GOT3 (cell line): Measurements from ENCODE around the gene FRZB.
"Not testable (repeated sequence)": the region's sequence is repeated elsewhere in the genome, so short reads cannot be mapped to it uniquely, and the experiment has no call there.

Source experiments
- DNase-seq: peaks from one replicate; lab custom pipeline; 2025; ENCODE audit warnings: mixed read lengths; lab: John Stamatoyannopoulos, UW

Gene FRZB

GRCh38 chr2:182890305-182890704, 23.9 kb upstream of the FRZB start:
- DNase-seq: no peak

GRCh38 chr2:182887753-182888415, 21.4 kb upstream of the FRZB start:
- no peak for DNase-seq

DNA sequence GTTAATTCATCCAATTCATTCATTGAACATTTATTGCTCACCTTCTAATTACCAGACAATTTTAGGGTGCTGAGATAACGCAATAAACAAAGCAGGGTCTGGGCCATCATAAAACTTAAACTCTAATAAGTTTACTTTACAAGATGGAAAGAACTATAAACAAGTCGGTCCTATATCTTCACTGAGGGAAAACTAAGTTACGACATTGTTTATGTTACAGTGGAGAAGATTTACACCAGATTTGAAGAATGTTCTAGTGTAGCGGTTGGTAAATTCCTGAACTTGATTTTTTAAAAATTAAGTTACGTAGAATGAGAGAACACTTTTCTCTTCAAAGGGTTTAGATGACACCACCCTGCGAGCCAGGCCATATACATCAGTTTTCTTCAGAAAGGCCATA, 20.7 kb upstream of the FRZB start:
- DNase-seq: no peak

DNA sequence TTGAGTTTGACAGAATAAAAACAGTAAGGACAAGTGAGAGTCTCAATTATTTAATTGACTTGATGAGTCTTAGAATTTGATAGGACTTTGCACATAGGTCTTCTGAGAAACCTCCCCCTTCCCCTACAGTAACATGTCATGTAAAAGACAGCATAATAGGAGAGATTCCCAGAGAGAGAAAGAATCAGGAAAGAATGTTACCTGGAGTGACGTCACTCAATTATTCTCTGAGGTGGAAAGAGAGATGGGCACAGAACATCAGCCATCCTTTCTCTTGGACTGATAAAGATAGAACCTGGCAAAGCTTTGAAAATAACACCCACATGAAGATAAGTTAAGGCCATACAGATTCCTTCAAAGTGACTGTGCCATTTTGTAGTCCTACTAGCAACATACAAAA, 19.3 kb upstream of the FRZB start:
- no peak for DNase-seq

- DNase-seq: no peak
These were observed 17.0 kb upstream of the FRZB start for GRCh38 chr2:182883451-182883850.

DNA sequence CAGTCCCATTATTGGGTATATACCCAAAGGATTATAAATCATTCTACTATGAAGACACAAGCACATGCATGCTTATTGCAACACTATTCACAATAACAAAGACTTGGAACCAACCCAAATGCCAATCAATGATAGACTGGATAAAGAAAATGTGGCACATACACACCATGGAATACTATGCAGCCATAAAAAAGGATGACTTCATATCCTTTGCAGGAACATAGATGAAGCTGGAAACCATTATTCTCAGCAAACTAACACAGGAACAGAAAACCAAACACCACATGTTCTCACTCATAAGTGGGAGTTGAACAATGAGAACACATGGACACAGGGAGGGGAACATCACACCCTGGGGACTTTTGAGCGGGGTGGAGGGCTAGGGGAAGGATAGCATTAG, 13.7 kb upstream of the FRZB start:
- DNase-seq: not testable (repeated sequence)

DNA sequence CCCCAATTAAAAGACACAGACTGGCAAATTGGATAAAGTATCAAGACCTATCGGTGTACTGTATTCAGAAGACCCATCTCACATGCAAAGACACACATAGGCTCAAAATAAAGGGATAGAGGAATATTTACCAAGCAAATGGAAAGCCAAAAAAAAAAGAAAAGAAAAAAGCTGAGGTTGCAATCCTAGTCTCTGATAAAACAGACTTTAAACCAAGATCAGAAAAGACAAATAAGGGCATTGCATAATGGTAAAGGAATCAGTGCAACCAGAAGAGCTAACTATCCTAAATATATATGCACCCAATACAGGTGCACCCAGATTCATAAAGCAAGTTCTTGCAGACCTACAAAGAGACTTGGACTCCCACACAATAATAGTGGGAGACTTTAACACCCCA, 10.2 kb upstream of the FRZB start:
- not testable (repeated sequence) for DNase-seq

DNA sequence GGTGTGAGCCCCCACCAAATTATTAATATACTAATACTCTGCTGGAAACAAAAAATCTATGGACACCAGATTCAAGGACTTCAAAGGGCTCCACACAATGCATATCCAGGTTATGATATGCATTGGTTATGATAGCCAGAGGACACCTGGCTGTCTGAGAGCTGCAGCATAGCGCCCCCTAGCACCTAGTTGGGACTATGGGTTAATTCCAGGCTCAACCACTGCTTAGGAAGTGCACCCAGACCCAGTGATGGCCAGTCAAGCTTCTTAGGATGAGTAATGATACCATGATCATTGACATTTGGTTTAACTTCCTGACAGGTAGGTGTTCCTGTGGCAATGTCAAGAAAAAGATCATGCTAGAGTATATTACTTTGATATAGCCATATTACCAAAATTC, 3.8 kb upstream of the FRZB start:
- DNase-seq: no peak

DNA sequence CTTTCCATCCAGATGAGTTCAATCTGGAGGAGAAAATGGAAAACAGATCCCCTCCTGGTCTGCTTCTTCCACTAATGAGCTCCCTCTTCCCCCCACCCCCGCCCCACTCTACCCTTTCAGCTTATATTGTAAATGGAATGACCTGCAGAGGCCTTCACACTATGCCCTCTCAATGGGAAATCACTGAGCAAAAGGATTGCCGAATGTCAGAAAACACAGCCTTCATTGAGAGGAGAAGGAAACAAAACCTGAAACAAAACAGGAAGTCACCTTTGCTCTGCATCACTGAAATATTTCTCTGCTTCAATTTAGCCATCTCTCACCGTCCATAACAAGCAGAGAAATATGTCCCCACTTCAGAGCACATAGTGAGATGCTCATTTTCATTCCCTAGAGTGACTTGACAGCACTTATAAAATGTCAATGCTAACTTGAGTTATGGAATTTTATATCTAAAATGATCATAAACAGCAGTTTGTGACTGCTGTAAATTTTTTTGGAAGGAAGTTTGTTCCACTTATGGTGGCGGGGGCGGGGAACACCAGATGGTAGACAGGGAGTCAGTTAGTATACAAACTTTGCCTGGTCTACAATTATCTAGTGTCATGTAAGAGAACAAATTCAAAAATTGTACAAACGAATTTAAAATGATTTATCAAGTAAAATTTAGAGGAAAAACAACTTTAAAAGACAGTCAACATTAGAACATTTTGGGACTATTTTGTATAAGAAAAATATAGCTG, 1.8 kb upstream of the FRZB start:
- DNase-seq: no peak

DNA sequence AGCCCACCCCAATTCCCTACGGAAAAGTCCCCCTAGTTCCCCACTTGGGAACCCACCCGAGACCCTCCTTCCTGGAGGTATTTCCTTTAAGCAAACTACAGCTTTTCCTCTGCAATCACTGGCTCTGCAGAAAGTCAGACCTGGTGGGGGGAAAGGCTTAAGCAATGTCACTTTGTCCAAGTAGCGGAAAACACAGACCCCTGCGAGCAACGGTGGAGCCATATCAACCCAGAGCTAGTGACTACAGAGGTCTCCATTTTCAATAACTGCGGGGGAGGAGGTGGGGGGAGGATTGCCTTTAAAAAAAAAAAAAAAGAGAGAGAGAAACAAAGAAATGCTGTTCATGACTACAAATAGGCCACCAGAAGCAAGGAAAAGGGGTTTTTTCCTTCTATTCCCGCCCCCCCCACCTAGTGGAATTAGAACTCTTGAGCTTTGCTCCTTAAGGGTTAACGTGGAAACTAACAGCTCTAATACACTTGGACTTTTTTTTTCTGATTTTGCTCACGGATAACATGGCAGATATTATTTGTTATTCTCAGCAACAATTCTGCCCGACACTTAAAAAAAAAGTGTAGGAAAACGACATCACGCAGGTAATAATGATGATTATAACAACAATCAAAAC, 1.1 kb upstream of the FRZB start:
- DNase-seq: no peak

DNA sequence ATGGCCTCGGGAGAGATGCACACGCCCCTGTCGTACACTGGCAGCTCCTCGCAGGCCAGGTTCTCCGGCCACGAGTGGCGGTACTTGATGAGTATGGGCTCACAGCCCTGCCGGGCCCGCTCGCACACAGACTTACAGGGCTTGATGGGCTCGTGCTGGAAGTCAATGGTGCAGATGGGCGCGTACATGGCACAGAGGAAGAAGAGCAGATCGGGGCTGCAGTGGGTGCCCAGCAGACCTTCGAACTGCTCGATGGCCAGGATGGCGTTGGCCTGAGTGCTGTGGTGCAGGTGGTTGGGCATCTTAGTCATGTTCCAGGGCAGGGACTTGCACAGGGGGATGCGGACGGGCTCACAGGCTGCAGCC, 359 bp downstream of the FRZB start:
- DNase-seq: no peak

DNA sequence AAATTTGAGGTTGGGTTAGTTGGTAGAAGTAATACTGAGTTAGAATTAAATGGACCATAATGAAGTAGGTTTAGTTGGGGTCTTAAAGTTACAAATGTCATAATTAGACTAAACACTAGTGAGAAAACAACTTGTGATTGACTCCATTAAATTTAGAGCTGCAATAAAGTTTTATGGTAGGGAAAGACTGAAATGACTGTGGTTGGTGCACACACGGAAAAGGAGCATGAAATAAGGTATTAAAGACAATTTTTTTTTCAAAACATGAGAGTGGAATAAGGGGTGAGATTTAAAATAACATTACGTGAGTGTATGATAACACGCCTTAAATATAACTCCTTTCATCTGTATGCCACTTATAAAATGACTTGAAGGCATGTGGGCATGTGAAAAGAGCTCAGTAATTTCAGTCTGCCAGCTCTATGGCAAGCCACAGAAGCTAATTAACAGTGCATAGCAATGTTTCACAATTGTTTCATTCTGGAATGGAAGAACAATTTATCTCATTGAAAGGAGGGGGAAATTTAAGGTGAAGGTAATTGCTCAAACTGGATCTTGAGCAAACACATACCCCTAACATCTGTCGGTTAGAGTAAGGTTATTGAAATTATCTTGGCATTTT, 1.4 kb downstream of the FRZB start:
- no peak for DNase-seq

GRCh38 chr2:182863642-182864041, 2.8 kb downstream of the FRZB start:
- no peak for DNase-seq

- DNase-seq: no peak
These were observed 4.3 kb downstream of the FRZB start for GRCh38 chr2:182862091-182862490.

DNA sequence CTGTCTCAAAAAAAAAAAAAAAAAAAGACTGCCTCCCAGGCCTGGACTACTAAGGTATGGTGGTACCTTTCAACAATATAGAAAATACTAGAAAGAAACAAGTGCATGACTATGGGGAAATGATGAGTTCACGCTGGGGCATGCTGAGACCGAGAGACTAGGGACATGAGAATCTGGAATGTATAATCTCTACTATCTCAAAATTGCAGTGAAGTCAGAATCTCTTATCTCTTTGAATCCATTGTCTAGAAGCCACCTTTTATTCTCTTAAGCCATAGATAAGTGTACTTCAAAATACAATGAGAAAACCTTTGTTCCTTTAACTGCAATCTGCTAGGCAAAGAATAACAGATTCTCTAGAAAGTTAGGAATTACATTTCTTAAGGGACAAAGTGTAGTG, 5.6 kb downstream of the FRZB start:
- DNase-seq: no peak

- no peak for DNase-seq
These were observed 7.8 kb downstream of the FRZB start for GRCh38 chr2:182858671-182859070.

GRCh38 chr2:182855376-182855775, 11.1 kb downstream of the FRZB start:
- DNase-seq: no peak

DNA sequence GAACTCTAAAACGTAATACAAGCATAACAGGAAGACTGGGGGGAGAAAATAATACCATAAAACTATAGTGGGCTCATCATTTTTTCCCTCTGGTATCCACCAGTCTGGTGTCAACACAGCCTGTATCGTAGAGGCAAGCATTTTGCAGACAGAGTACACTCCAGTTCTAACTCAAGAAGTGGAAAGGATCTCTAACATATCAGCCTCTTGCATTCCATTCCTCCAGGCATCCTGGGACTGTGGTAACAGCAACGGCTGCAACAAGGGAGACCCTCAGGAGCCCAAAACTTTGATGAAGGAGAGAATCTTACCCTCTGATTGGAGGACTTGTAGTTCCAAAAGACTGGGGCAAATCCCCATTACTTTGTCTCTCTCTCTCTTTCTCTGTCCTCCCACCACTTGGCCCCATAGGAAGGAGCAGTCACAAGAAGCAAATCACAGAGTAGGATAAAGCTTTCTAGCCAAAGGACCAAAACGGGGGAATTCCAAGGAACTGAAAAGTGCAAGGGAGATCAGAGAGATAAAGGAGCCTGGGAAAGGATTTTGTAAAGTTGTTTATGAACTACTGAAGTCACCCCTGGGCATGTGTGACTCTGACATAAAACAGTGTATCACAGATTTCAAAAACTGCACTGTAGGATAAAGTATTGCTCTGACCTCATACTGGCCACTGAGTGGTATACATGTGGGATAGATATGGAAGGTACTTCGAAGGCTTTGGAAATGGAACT, 11.9 kb downstream of the FRZB start:
- DNase-seq: no peak

DNA sequence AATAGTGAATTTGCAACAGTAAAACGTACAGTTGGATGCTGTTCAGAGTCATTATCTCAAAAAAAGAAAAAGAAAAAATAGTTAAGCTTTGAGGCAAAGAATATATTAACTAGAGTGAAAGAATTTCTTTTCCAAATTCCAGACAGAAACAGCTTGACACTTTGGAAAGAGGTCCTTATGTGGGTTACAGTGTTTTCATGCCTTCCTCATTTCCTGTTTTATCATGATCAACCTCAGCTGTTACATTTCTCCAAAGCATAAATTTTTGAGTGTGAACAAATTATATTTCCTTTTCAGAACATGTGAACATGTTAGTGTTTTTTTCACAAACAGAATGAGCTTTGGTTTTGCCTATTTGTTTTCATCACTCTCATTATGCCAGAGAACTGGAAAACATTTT, 13.6 kb downstream of the FRZB start:
- no peak for DNase-seq

GRCh38 chr2:182852090-182852489, 14.3 kb downstream of the FRZB start:
- no peak for DNase-seq

DNA sequence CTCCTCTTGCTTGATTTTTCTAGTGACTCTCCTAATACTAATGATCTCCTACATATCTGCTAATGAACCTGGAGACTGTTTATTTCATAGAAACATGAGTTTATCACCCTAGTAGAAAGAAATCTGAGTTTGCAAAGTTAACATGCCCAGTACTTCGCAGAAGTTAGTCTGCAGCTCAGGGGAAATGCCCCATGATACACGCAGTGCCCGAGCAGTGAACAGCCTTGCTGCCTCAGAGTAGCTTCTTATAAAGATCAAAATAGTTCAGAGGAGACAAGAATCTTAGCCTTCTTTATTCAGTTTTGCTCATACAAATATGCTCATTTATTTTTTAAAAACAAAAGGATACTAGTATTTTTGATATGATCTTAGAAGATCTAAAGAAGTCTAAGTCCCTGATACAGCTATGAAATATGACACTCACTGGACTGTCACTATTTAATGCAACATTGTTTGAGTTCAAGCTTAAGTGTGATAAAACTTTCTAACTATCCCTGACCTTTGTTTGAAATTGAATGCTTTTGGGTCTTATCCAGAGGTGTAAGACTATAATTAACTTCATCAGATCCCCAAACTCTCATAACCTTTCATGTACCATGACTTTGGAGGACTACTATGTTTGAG, 20.5 kb downstream of the FRZB start:
- DNase-seq: no peak

GRCh38 chr2:182836451-182836850, 30.0 kb downstream of the FRZB start:
- no peak for DNase-seq
